ENCODE data around the gene TMPRSS9. TPM values are rescaled to one million over a fixed set of nuclear protein-coding genes. Genes with fewer than 3 reads are reported as not detected.
A peak's percentile ranks its signal among the peaks of the same experiment; 100 is the strongest.

TMPRSS9 gene
- total and polyA plus RNA-seq, 2 of the 13 experiments (the other 11 are each of a cell fraction or from before 2014, with no cell fraction given): 2.5 to 5.2 TPM

DNA sequence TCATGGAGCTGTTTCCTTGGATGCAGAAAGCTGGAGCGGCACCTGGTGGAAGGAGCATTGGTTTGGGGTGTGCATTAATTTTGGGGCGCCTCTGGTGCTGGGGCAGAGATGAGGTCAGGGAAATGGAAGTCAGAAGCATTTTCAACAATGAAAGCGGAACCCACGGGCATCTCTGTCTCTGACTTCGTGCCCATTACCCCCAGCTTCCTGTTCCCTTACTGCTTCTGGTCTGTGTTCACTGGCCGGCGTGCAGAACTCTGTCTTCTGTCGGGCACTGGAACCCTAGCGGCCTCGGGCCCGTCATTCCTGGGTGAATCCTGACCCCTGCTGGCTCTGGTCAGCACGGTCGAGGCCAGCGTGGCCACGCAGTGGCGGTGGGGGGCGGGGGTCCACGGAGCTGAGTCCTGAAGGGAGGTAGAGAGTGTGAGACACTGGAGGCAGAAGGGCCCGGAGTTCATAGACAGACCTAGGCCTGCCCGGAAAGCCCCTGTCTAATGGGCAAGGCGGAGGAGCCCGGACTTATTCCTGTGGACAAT, 44.2 kb upstream of the TMPRSS9 start (continued):
- TF ChIP-seq NFE2L1 (CRISPR knock-in tag; IDR thresholded peaks at IDR 0.05; ENCODE audit: borderline replicate concordance) (no peak), STAT5B (CRISPR knock-in tag; IDR thresholded peaks at IDR 0.05) (no peak), RXRB (CRISPR knock-in tag; IDR thresholded peaks at IDR 0.05; ENCODE audit: borderline replicate concordance) (peak; percentile 64; the same call in 1 of the 2 replicates), KAT7 (CRISPR knock-in tag; IDR thresholded peaks at IDR 0.05; ENCODE audit: borderline replicate concordance) (0 out of 2 replicates have a peak, but pooled peaks have one; percentile 37), SMC3 (IDR thresholded peaks at IDR 0.05; ENCODE audit: low read length) (peak; percentile 52), HINFP (CRISPR knock-in tag; IDR thresholded peaks at IDR 0.05; ENCODE audit: low read depth) (no peak), ZSCAN22 (CRISPR knock-in tag; IDR thresholded peaks at IDR 0.05) (no peak), CBX2 (IDR thresholded peaks at IDR 0.05; ENCODE audit: low read depth, low read length) (no peak), CBX2 (CRISPR knock-in tag; IDR thresholded peaks at IDR 0.05; ENCODE audit: low read depth) (no peak), HNF1A (IDR thresholded peaks at IDR 0.05; ENCODE audit: low read depth) (no peak), HNF1A (CRISPR knock-in tag; IDR thresholded peaks at IDR 0.05; ENCODE audit: borderline replicate concordance) (no peak), SAP130 (CRISPR knock-in tag; IDR thresholded peaks at IDR 0.05; ENCODE audit: low read depth) (peak; percentile 67), ZNF652 (CRISPR knock-in tag; IDR thresholded peaks at IDR 0.05; ENCODE audit: borderline replicate concordance, low read depth) (no peak), MTA3 (CRISPR knock-in tag; IDR thresholded peaks at IDR 0.05) (no peak), TGIF2 (CRISPR knock-in tag; IDR thresholded peaks at IDR 0.05) (peak; percentile 74; the same call in 1 of the 2 replicates), ZNF138 (CRISPR knock-in tag; IDR thresholded peaks at IDR 0.05; ENCODE audit: low read depth) (no peak), ELF3 (CRISPR knock-in tag; IDR thresholded peaks at IDR 0.05) (peak; percentile 55; the same call in 1 of the 2 replicates), ZNF12 (CRISPR knock-in tag; IDR thresholded peaks at IDR 0.05) (0 out of 2 replicates have a peak, but pooled peaks have one; percentile 19), NFE2L2 (IDR thresholded peaks at IDR 0.05; ENCODE audit: low read length) (no peak), FOXK2 (IDR thresholded peaks at IDR 0.05) (no peak)
- TF ChIP-seq, protein P1, sequence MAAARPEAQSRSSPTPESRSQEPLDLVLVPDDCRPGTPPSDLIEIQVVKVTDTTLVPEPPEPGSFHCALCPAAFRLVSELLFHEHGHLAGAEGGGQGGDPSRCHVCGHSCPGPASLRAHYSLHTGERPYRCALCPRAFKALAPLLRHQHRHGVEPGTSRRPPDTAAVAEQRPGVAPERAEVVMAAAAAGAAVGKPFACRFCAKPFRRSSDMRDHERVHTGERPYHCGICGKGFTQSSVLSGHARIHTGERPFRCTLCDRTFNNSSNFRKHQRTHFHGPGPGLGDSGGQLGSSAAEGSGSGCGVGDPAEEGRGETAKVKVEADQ (CRISPR knock-in tag; IDR thresholded peaks at IDR 0.05; ENCODE audit: borderline replicate concordance): peak; percentile 66; the same call in 1 of the 2 replicates
- TF ChIP-seq, protein P2, sequence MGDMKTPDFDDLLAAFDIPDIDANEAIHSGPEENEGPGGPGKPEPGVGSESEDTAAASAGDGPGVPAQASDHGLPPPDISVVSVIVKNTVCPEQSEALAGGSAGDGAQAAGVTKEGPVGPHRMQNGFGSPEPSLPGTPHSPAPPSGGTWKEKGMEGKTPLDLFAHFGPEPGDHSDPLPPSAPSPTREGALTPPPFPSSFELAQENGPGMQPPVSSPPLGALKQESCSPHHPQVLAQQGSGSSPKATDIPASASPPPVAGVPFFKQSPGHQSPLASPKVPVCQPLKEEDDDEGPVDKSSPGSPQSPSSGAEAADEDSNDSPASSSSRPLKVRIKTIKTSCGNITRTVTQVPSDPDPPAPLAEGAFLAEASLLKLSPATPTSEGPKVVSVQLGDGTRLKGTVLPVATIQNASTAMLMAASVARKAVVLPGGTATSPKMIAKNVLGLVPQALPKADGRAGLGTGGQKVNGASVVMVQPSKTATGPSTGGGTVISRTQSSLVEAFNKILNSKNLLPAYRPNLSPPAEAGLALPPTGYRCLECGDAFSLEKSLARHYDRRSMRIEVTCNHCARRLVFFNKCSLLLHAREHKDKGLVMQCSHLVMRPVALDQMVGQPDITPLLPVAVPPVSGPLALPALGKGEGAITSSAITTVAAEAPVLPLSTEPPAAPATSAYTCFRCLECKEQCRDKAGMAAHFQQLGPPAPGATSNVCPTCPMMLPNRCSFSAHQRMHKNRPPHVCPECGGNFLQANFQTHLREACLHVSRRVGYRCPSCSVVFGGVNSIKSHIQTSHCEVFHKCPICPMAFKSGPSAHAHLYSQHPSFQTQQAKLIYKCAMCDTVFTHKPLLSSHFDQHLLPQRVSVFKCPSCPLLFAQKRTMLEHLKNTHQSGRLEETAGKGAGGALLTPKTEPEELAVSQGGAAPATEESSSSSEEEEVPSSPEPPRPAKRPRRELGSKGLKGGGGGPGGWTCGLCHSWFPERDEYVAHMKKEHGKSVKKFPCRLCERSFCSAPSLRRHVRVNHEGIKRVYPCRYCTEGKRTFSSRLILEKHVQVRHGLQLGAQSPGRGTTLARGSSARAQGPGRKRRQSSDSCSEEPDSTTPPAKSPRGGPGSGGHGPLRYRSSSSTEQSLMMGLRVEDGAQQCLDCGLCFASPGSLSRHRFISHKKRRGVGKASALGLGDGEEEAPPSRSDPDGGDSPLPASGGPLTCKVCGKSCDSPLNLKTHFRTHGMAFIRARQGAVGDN (CRISPR knock-in tag; IDR thresholded peaks at IDR 0.05): peak; percentile 82
